ENCODE data around the gene COPS3. TPM values are rescaled to one million over a fixed set of nuclear protein-coding genes. Genes with fewer than 3 reads are reported as not detected.

The COPS3 gene
- total RNA-seq, 1 experiment from 2014 or later = 113 TPM

DNA sequence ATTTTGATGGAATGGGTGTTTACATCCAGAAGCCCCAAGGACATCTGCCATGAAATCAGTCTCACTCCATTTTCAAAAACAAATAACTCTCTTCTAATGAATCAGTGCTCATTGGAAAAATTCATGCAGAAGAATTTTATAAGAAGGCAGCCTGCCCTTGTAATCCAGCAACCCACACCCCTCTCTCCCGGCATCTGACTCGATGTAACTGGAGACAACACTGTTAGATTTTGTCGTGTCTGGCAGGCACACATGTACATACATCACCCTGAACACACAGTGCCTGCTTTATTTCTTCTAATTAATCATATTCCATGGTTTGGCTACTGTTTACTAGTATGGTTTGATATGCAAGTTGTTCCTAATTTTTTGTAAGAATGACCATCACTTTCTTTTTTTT lies 63.1 kb downstream of the COPS3 start:
- Histone ChIP-seq H4K20me1 (ENCODE audit: control insufficient read depth, insufficient read depth, insufficient read length) (no peaks in the 10 kb centered on the region), H2AK5ac (ENCODE audit: insufficient read length, low read length) (no peak overlapping the region), H2BK15ac (ENCODE audit: low read depth, low read length) (no peak overlapping the region), H3K4ac (ENCODE audit: low read depth, low read length) (no peak overlapping the region), H3K9me3 (ENCODE audit: control insufficient read depth, low read depth, low read length) (no peaks in the 10 kb centered on the region), H3K56ac (ENCODE audit: insufficient read length, low read depth, low read length) (no peak overlapping the region), H2AFZ (ENCODE audit: low read length) (no peak overlapping the region), H3K4me1 (ENCODE audit: insufficient read depth, low read length) (no peaks in the 10 kb centered on the region), H3K14ac (ENCODE audit: insufficient read depth, low read length) (no peak overlapping the region), H3K27ac (ENCODE audit: insufficient read length, low read depth, low read length) (no peak overlapping the region), H3K9ac (ENCODE audit: extremely low read depth, insufficient read length, low read length) (no peak overlapping the region), H4K8ac (replicated peaks; ENCODE audit: insufficient read length, low read depth, low read length) (no peak overlapping the region), H3K27me3 (ENCODE audit: insufficient read depth, low read length) (no peaks in the 10 kb centered on the region), H4K5ac (ENCODE audit: insufficient read length, low read depth, low read length) (no peak overlapping the region), H3K18ac (ENCODE audit: insufficient read length, low read depth, low read length) (no peak overlapping the region), H2BK20ac (ENCODE audit: low read depth, low read length, poor library complexity, severe bottlenecking) (no peak overlapping the region), H2BK5ac (ENCODE audit: insufficient read length, low read length) (no peak overlapping the region), H3K79me2 (ENCODE audit: insufficient read depth, low read length) (no peaks in the 10 kb centered on the region), H3T11ph (ENCODE audit: low read length) (no peak overlapping the region), H3K79me1 (ENCODE audit: insufficient read depth, low read depth, low read length, poor library complexity, severe bottlenecking) (no peaks in the 10 kb centered on the region), H3K23me2 (ENCODE audit: insufficient read length, low read depth, low read length, poor library complexity, severe bottlenecking) (no peaks in the 10 kb centered on the region), H3K23ac (ENCODE audit: insufficient read length, low read depth, low read length) (no peak overlapping the region), H2BK12ac (ENCODE audit: insufficient read length, low read depth, low read length) (no peak overlapping the region), H4K91ac (ENCODE audit: insufficient read length, low read depth, low read length) (no peak overlapping the region), H3K4me2 (ENCODE audit: insufficient read depth, insufficient read length, low read length) (no peak overlapping the region), H2BK120ac (ENCODE audit: low read depth, low read length, poor library complexity, severe bottlenecking) (no peak overlapping the region)
- DNase-seq = no peak
- no peaks in the 10 kb centered on the region for H3K27me3 Mint-ChIP-seq (ENCODE audit: low read depth)
- H3K4me1 Mint-ChIP-seq = peaks cover 0 to 6% of the 10 kb centered on the region in 2 experiments; a peak in 2 of 4 replicates
- no peak overlapping the region for H3K4me3 Mint-ChIP-seq
- H3K27ac Mint-ChIP-seq = no peak overlapping the region
- H3K9me3 Mint-ChIP-seq = no peaks in the 10 kb centered on the region
- peaks cover 35 to 86% (median 77%) of the 10 kb centered on the region in 3 experiments for H3K36me3 Mint-ChIP-seq (ENCODE audit: insufficient read depth in 1 of 3, low read depth in 3 of 3)
- no CpG with 5 or more reads among the region's 3 CpGs for WGBS (ENCODE audit: extremely low coverage, insufficient read length, low lambda C conversion rate)
- TF ChIP-seq, protein P1, sequence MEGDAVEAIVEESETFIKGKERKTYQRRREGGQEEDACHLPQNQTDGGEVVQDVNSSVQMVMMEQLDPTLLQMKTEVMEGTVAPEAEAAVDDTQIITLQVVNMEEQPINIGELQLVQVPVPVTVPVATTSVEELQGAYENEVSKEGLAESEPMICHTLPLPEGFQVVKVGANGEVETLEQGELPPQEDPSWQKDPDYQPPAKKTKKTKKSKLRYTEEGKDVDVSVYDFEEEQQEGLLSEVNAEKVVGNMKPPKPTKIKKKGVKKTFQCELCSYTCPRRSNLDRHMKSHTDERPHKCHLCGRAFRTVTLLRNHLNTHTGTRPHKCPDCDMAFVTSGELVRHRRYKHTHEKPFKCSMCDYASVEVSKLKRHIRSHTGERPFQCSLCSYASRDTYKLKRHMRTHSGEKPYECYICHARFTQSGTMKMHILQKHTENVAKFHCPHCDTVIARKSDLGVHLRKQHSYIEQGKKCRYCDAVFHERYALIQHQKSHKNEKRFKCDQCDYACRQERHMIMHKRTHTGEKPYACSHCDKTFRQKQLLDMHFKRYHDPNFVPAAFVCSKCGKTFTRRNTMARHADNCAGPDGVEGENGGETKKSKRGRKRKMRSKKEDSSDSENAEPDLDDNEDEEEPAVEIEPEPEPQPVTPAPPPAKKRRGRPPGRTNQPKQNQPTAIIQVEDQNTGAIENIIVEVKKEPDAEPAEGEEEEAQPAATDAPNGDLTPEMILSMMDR (conservative IDR thresholded peaks at IDR 0.05) = no peak
